HEK293 (cell line): ENCODE measurements around the gene STAMBP.

Source experiments
- GLIS2 ChIP-seq: fragments of 450-650 bp; formaldehyde crosslinking; IDR thresholded peaks from 2 replicates; pipeline ENCODE4 v1.5.1; 2016; ENCODE audit warnings: missing biosample characterization, missing genetic modification characterization
- KLF1 ChIP-seq: fragments of 450-650 bp; formaldehyde crosslinking; IDR thresholded peaks from 2 replicates; pipeline ENCODE4 v1.5.1; 2016; ENCODE audit warnings: missing biosample characterization, missing genetic modification characterization
- MYNN ChIP-seq: fragments of 450-650 bp; formaldehyde crosslinking; IDR thresholded peaks from 2 replicates; pipeline ENCODE4 v1.5.1; 2016; ENCODE audit warnings: missing biosample characterization, missing genetic modification characterization, borderline replicate concordance
- ZNF776 ChIP-seq: fragments of 450-650 bp; formaldehyde crosslinking; IDR thresholded peaks from 2 replicates; pipeline ENCODE4 v1.5.0; 2017; ENCODE audit warnings: missing biosample characterization, missing genetic modification characterization, borderline replicate concordance
- TF ChIP-seq, protein P1 (sequence below): fragments of 450-650 bp; formaldehyde crosslinking; IDR thresholded peaks from 2 replicates; pipeline ENCODE4 v1.5.1; 2016; ENCODE audit warnings: missing biosample characterization, missing genetic modification characterization
- TF ChIP-seq, protein P2 (sequence below): fragments of 450-650 bp; formaldehyde crosslinking; IDR thresholded peaks from 2 replicates; pipeline ENCODE4 v1.5.1; 2016; ENCODE audit warnings: missing biosample characterization, missing genetic modification characterization
- TF ChIP-seq, protein P3 (sequence below): fragments of 450-650 bp; formaldehyde crosslinking; IDR thresholded peaks from 2 replicates; pipeline ENCODE4 v1.5.1; 2017; ENCODE audit warnings: missing biosample characterization, missing genetic modification characterization
- TF ChIP-seq, protein P4 (sequence below): fragments of 450-650 bp; formaldehyde crosslinking; IDR thresholded peaks from 2 replicates; pipeline ENCODE4 v1.5.1; 2016; ENCODE audit warnings: missing biosample characterization, missing genetic modification characterization
- TF ChIP-seq, protein P5 (sequence below): fragments of 450-650 bp; formaldehyde crosslinking; IDR thresholded peaks from 2 replicates; pipeline ENCODE4 v1.5.1; 2016; ENCODE audit warnings: missing biosample characterization, missing genetic modification characterization

DNA sequence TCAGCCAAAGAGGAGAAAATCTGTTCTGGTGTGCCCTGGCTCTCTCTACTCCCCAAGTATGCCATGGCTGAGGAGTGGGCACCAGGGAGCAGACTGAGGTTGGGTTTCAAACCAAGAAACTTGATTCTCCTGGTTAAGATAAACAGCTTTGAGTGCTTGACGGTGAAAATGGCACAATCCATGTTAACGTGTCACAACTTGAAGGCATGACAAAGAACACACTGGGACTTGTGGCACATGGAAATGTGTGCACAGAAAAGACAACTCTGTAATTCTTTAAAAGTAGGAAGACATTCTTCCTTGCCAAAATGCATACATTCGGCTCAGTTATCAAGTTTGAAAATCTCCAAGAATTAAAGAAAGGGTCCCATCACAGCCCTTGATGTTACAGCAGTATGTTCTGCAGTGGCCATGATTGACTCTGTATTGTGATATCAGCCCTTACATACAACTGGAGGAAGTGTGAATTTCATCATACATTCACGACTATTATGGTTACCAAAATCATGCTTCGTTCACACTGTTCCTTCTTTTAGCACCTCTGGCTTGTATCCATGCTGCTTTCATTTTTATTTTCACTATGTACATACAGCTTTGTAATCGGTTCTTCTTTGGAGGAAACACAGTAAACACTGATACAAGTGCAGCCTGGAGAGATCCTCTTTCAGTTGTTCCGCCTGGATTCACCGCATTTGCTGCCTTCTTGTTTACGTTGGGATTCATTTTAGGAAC lies 48.5 kb downstream of the STAMBP start:
- TF ChIP-seq MYNN (tag by site-specific recombination) (no peak), KLF1 (tag by site-specific recombination) (no peak), GLIS2 (tag by site-specific recombination) (no peak), ZNF776 (no peak)
- TF ChIP-seq, protein P1, sequence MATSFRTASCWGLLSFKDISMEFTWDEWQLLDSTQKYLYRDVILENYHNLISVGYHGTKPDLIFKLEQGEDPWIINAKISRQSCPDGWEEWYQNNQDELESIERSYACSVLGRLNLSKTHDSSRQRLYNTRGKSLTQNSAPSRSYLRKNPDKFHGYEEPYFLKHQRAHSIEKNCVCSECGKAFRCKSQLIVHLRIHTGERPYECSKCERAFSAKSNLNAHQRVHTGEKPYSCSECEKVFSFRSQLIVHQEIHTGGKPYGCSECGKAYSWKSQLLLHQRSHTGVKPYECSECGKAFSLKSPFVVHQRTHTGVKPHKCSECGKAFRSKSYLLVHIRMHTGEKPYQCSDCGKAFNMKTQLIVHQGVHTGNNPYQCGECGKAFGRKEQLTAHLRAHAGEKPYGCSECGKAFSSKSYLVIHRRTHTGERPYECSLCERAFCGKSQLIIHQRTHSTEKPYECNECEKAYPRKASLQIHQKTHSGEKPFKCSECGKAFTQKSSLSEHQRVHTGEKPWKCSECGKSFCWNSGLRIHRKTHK (tag by site-specific recombination) = no peak
- TF ChIP-seq, protein P2, sequence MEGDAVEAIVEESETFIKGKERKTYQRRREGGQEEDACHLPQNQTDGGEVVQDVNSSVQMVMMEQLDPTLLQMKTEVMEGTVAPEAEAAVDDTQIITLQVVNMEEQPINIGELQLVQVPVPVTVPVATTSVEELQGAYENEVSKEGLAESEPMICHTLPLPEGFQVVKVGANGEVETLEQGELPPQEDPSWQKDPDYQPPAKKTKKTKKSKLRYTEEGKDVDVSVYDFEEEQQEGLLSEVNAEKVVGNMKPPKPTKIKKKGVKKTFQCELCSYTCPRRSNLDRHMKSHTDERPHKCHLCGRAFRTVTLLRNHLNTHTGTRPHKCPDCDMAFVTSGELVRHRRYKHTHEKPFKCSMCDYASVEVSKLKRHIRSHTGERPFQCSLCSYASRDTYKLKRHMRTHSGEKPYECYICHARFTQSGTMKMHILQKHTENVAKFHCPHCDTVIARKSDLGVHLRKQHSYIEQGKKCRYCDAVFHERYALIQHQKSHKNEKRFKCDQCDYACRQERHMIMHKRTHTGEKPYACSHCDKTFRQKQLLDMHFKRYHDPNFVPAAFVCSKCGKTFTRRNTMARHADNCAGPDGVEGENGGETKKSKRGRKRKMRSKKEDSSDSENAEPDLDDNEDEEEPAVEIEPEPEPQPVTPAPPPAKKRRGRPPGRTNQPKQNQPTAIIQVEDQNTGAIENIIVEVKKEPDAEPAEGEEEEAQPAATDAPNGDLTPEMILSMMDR (tag by site-specific recombination) = no peak
- TF ChIP-seq, protein P3, sequence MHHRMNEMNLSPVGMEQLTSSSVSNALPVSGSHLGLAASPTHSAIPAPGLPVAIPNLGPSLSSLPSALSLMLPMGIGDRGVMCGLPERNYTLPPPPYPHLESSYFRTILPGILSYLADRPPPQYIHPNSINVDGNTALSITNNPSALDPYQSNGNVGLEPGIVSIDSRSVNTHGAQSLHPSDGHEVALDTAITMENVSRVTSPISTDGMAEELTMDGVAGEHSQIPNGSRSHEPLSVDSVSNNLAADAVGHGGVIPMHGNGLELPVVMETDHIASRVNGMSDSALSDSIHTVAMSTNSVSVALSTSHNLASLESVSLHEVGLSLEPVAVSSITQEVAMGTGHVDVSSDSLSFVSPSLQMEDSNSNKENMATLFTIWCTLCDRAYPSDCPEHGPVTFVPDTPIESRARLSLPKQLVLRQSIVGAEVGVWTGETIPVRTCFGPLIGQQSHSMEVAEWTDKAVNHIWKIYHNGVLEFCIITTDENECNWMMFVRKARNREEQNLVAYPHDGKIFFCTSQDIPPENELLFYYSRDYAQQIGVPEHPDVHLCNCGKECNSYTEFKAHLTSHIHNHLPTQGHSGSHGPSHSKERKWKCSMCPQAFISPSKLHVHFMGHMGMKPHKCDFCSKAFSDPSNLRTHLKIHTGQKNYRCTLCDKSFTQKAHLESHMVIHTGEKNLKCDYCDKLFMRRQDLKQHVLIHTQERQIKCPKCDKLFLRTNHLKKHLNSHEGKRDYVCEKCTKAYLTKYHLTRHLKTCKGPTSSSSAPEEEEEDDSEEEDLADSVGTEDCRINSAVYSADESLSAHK (tag by site-specific recombination) = no peak
- TF ChIP-seq, protein P4, sequence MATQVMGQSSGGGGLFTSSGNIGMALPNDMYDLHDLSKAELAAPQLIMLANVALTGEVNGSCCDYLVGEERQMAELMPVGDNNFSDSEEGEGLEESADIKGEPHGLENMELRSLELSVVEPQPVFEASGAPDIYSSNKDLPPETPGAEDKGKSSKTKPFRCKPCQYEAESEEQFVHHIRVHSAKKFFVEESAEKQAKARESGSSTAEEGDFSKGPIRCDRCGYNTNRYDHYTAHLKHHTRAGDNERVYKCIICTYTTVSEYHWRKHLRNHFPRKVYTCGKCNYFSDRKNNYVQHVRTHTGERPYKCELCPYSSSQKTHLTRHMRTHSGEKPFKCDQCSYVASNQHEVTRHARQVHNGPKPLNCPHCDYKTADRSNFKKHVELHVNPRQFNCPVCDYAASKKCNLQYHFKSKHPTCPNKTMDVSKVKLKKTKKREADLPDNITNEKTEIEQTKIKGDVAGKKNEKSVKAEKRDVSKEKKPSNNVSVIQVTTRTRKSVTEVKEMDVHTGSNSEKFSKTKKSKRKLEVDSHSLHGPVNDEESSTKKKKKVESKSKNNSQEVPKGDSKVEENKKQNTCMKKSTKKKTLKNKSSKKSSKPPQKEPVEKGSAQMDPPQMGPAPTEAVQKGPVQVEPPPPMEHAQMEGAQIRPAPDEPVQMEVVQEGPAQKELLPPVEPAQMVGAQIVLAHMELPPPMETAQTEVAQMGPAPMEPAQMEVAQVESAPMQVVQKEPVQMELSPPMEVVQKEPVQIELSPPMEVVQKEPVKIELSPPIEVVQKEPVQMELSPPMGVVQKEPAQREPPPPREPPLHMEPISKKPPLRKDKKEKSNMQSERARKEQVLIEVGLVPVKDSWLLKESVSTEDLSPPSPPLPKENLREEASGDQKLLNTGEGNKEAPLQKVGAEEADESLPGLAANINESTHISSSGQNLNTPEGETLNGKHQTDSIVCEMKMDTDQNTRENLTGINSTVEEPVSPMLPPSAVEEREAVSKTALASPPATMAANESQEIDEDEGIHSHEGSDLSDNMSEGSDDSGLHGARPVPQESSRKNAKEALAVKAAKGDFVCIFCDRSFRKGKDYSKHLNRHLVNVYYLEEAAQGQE (tag by site-specific recombination) = no peak
- TF ChIP-seq, protein P5, sequence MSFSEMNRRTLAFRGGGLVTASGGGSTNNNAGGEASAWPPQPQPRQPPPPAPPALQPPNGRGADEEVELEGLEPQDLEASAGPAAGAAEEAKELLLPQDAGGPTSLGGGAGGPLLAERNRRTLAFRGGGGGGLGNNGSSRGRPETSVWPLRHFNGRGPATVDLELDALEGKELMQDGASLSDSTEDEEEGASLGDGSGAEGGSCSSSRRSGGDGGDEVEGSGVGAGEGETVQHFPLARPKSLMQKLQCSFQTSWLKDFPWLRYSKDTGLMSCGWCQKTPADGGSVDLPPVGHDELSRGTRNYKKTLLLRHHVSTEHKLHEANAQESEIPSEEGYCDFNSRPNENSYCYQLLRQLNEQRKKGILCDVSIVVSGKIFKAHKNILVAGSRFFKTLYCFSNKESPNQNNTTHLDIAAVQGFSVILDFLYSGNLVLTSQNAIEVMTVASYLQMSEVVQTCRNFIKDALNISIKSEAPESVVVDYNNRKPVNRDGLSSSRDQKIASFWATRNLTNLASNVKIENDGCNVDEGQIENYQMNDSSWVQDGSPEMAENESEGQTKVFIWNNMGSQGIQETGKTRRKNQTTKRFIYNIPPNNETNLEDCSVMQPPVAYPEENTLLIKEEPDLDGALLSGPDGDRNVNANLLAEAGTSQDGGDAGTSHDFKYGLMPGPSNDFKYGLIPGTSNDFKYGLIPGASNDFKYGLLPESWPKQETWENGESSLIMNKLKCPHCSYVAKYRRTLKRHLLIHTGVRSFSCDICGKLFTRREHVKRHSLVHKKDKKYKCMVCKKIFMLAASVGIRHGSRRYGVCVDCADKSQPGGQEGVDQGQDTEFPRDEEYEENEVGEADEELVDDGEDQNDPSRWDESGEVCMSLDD (tag by site-specific recombination) = no peak
